Colonic mucosa (tissue), 4 donors: ENCODE data around the gene FNDC3B. TPM values are rescaled to one million over a fixed set of nuclear protein-coding genes. Genes with fewer than 3 reads are reported as not detected.
A peak's percentile ranks its signal among the peaks of the same experiment; 100 is the strongest.

Experiments used
- DNase-seq: peaks from one replicate; pipeline ENCODE4 v3.0.0-alpha.2; 2020
- H3K27ac ChIP-seq: fragments of 200-600 bp; one replicate; pipeline ENCODE4 v1.8.0; 2021
- H3K27me3 ChIP-seq: fragments of 200-600 bp; one replicate; pipeline ENCODE4 v1.8.0; 2021
- H3K36me3 ChIP-seq: fragments of 200-600 bp; one replicate; pipeline ENCODE4 v1.8.0; 2021
- H3K4me1 ChIP-seq: fragments of 200-600 bp; one replicate; pipeline ENCODE4 v1.8.0; 2021; ENCODE audit warnings: mild to moderate bottlenecking
- H3K4me3 ChIP-seq: fragments of 200-600 bp; one replicate; pipeline ENCODE4 v1.8.0; 2021
- H3K9ac ChIP-seq, 2 donors: one replicate each; pipeline ENCODE4 v1.7.0; 2013; ENCODE audit warnings: control low read depth in 2 of 2, low read depth in 2 of 2, low read length in 2 of 2
- H3K9me3 ChIP-seq: fragments of 200-600 bp; one replicate; pipeline ENCODE4 v1.8.0; 2021
- intact Hi-C: fragments of 100-400 bp; cut with DNase I; formaldehyde crosslinking; loops from one replicate; pipeline ENCODE4 v1.14.1; 2022
- total RNA-seq, 2 donors: library from RNA; stranded (reverse); fragmentation: NEBNext Ultra II Directional in 1 of 2; extraction: Animal tissue kit (Norgen Biotek cat#: 25700) in 1 of 2; gene quantifications; one replicate each; pipeline ENCODE4 v1.2.1, GENCODE V29; 2021
- TF ChIP-seq, protein P1 (sequence below): fragments of 200-600 bp; IDR thresholded peaks from one replicate; pipeline ENCODE4 v1.8.0; 2022; ENCODE audit warnings: antibody characterized with exemption, mild to moderate bottlenecking
- donor health status: healthy.
- donor health status: DM: no; HTN: no; CAD: no.
- donor health status: DM: no; HTN: no; CAD: no.

Gene FNDC3B
- total RNA-seq, 2 donors from 2014 or later: 66.7 to 142 TPM

DNA sequence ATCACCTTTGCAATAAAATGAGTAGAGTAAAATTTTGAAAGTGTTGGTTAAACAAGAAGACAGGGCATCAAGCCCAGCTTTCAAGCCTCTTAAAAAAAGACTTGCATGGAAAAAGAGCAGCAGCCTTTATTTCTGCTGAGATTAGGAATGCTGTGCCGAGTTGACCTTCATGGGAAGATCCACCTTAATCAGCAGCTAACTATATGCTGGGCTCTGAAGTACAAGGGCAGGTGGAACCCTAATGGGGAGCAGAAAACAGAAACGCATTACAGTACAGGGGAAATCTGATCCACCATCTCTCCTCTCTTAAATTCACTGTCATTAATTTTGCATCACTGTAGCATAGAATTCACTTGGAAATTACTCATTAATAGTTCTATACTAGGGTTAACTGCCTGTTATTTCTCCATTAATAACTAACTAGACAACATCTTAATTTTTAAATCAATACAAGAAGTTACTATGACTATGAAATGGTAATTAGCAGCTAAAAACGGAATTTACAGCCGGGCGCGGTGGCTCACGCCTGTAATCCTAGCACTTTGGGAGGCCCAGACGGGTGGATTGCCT lies 275.3 kb downstream of the FNDC3B start:
- intact Hi-C loops: loop anchor here (10.0 kb wide), 1 partner anchor 280 kb away; the partner anchor contains the start of gene FNDC3B
- H3K4me3 ChIP-seq: no peak overlapping the region
- H3K9me3 ChIP-seq: no peaks in the 10 kb centered on the region
- H3K27me3 ChIP-seq: no peaks in the 10 kb centered on the region
- DNase-seq: no peak
- H3K27ac ChIP-seq: peak overlapping the region; percentile 59
- peaks cover 12% of the 10 kb centered on the region for H3K4me1 ChIP-seq
- no peak overlapping the region for H3K9ac ChIP-seq
- TF ChIP-seq, protein P1, sequence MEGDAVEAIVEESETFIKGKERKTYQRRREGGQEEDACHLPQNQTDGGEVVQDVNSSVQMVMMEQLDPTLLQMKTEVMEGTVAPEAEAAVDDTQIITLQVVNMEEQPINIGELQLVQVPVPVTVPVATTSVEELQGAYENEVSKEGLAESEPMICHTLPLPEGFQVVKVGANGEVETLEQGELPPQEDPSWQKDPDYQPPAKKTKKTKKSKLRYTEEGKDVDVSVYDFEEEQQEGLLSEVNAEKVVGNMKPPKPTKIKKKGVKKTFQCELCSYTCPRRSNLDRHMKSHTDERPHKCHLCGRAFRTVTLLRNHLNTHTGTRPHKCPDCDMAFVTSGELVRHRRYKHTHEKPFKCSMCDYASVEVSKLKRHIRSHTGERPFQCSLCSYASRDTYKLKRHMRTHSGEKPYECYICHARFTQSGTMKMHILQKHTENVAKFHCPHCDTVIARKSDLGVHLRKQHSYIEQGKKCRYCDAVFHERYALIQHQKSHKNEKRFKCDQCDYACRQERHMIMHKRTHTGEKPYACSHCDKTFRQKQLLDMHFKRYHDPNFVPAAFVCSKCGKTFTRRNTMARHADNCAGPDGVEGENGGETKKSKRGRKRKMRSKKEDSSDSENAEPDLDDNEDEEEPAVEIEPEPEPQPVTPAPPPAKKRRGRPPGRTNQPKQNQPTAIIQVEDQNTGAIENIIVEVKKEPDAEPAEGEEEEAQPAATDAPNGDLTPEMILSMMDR: no peak
- H3K36me3 ChIP-seq: no peaks in the 10 kb centered on the region

DNA sequence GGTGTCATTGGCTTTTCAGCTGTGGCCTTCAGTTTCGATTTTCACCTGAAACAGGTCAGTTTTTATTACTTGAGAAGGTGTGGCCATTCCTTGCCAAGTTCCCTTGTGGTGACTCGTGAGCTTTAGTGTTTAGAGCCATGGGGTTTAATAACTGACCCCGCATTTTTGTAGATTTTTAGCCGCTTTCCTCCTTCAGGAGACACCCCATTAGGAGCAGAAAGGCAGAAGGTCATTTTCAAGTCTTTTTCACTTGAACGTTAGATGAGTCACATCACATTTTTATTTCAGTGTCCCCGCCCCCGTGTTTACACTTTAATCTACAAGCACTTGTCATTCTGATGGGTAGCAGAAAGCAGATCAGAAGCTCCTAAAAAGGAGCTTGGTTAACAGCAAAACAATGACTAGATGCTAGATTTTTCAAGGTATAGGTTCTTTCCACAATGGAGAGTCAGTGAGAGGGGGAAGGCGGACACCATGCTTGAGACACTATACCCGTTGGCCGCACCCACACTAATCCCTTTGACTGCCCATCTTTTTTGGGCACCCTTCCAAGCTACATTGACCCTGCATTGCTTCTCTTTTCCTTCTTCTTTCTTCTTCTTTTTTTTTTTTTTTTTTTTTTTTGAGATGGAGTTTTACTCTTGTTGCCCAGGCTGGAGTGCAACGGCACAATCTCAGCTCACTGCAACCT lies 276.2 kb downstream of the FNDC3B start:
- H3K9me3 ChIP-seq: no peaks in the 10 kb centered on the region
- intact Hi-C loops: loop anchor here (10.0 kb wide), 1 partner anchor 281 kb away; the partner anchor contains the start of gene FNDC3B
- DNase-seq: peak; percentile 56
- H3K27ac ChIP-seq: peak overlapping the region; percentile 59
- H3K36me3 ChIP-seq: no peaks in the 10 kb centered on the region
- H3K4me1 ChIP-seq: peaks cover 12% of the 10 kb centered on the region
- TF ChIP-seq, protein P1: no peak
- H3K9ac ChIP-seq: no peak overlapping the region
- no peaks in the 10 kb centered on the region for H3K27me3 ChIP-seq
- no peak overlapping the region for H3K4me3 ChIP-seq

DNA sequence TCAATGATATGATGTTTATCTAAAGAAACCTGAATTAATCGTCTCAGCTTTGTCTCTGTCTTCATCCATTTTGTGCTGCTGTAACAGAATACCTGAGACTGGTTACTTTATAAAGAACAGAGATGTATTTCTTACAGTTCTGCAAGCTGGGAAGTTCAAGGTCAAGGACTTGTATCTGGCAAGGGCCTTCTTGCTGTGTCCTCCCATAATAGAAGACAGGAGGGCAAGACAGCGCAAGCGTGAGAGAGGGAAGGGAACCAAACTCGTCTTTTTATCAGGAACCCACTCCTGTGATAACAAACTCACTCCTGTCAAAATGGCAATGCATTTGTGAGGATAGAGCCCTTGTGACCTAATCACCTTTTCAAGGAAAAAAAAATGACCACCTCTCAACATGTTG lies 277.4 kb downstream of the FNDC3B start:
- TF ChIP-seq, protein P1: no peak
- intact Hi-C loops: loop anchor here (10.0 kb wide), 1 partner anchor 282 kb away; the partner anchor contains the start of gene FNDC3B
- no peaks in the 10 kb centered on the region for H3K9me3 ChIP-seq
- no peak overlapping the region for H3K4me3 ChIP-seq
- H3K27me3 ChIP-seq: no peaks in the 10 kb centered on the region
- H3K4me1 ChIP-seq: peaks cover 12% of the 10 kb centered on the region
- no peak for DNase-seq
- no peak overlapping the region for H3K27ac ChIP-seq
- no peak overlapping the region for H3K9ac ChIP-seq
- H3K36me3 ChIP-seq: no peaks in the 10 kb centered on the region

DNA sequence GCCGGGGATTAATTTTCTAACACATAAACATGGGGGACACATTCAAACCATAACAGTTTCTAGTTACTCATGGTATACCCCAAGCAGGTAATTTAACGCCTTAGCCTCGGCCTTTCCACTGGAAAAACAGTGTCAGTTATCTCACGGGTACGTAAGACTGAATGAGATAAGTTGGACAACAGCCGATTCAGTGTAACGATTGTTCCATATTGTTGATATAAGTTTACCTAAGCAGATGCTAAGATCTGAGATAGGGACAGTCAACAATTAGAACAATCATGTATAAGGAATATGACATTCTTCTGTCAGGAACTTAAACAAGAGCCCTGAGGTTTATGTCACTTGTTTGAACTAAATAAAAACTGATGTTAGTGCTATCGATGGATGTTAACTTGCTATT lies 278.1 kb downstream of the FNDC3B start:
- Histone ChIP-seq H3K4me3 (no peak overlapping the region), H3K36me3 (no peaks in the 10 kb centered on the region), H3K4me1 (peaks cover 12% of the 10 kb centered on the region), H3K9me3 (no peaks in the 10 kb centered on the region), H3K9ac (no peak overlapping the region), H3K27ac (peak overlapping the region; percentile 73), H3K27me3 (no peaks in the 10 kb centered on the region)
- no peak for DNase-seq
- intact Hi-C loops: loop anchor here (10.0 kb wide), 1 partner anchor 283 kb away; the partner anchor contains the start of gene FNDC3B
- TF ChIP-seq, protein P1: no peak

DNA sequence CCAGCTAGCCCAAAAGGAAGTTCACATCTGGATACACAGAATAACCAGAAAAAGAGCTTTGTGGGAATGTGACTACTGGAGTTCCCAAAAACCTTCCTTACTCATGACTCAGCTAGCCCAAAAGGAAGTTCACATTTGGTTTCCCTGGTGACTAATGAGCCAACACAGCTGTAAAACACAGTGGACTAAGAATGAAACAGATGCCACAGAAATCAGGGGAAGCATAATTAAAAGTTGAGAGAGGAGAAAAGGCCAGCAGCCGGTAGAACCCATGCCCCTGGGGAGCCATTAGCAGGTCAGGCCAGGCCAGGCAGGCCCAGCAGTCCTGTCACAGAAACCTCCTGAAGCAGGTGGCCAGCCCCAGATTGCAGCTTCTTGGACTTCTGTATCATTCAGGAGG lies 278.6 kb downstream of the FNDC3B start:
- intact Hi-C loops: loop anchor here (10.0 kb wide), 1 partner anchor 283 kb away; the partner anchor contains the start of gene FNDC3B
- no peaks in the 10 kb centered on the region for H3K9me3 ChIP-seq
- DNase-seq: peak; percentile 49
- peaks cover 12% of the 10 kb centered on the region for H3K4me1 ChIP-seq
- H3K9ac ChIP-seq: peak overlapping the region in 1 of 2 donors; percentile 22
- no peaks in the 10 kb centered on the region for H3K36me3 ChIP-seq
- TF ChIP-seq, protein P1: no peak
- H3K27ac ChIP-seq: peak overlapping the region; percentile 73
- H3K4me3 ChIP-seq: no peak overlapping the region
- no peaks in the 10 kb centered on the region for H3K27me3 ChIP-seq
